Measurements from ENCODE around the gene APPL2.
A peak's percentile ranks its signal among the peaks of the same experiment; 100 is the strongest.

APPL2 gene

DNA sequence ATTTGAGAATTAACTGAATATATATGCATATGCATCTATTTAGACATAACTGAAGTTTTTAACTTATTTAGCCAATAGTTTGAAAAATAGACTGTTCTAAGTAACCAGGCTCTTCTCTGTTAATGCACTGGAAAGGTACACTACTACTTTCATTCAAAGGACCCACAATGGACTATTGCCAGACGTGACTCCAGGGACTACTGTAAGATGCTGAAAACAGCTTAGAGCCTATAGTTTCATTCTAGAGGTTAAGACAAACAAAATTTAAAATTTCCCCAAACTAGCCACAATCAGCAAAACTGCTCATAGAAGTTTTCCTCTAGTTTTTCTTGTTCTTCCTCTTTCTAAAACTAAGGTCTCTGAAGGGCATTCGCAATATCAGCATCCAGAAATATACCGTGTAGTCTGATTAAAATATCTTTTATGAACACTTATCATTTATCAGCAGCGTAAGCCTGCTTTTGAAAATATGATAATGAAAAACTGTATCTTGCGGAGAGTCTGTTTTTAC is 10.4 kb downstream of the APPL2 start:
- no peak overlapping the region for H3K27ac Mint-ChIP-seq (ENCODE audit: low read depth)
- peaks cover 33% of the 10 kb centered on the region for H3K4me1 Mint-ChIP-seq
- H3K27me3 Mint-ChIP-seq: no peaks in the 10 kb centered on the region
- ATAC-seq (replicated peaks; ENCODE audit: extremely low read depth, poor library complexity, severe bottlenecking) (no peak), DNase-seq (ENCODE audit: low spot score in 2 of 2) (no peak)
- H3K4me3 Mint-ChIP-seq: no peak overlapping the region
- H3K36me3 Mint-ChIP-seq (ENCODE audit: insufficient read depth): peaks cover 38% of the 10 kb centered on the region
- no peaks in the 10 kb centered on the region for H3K9me3 Mint-ChIP-seq

DNA sequence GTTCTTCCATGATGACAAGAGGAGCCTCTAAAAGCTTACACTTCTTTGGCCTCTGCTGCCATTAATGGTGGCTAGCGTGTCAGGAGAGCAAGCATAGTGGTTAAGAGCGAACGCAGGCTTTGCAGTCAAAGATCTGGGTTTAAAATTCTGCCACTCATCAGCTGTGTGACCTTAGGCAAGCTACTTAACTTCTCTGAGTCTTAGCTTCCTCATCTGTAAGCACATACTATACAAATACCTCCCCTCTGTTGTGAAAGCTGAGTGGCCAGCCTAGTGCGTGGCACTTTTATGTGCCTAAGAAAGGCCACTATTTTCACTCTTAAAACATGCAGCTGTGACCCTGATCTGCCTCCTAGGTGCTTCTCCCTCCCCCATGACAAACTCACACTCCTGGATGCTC is 11.6 kb downstream of the APPL2 start:
- H3K36me3 Mint-ChIP-seq (ENCODE audit: insufficient read depth): peaks cover 37% of the 10 kb centered on the region
- no peaks in the 10 kb centered on the region for H3K9me3 Mint-ChIP-seq
- no peak for ATAC-seq (replicated peaks; ENCODE audit: extremely low read depth, poor library complexity, severe bottlenecking)
- H3K27me3 Mint-ChIP-seq: no peaks in the 10 kb centered on the region
- no peak overlapping the region for H3K4me3 Mint-ChIP-seq
- peaks cover 37% of the 10 kb centered on the region for H3K4me1 Mint-ChIP-seq
- no peak overlapping the region for H3K27ac Mint-ChIP-seq (ENCODE audit: low read depth)
- DNase-seq (ENCODE audit: low spot score in 2 of 2): no peak

DNA sequence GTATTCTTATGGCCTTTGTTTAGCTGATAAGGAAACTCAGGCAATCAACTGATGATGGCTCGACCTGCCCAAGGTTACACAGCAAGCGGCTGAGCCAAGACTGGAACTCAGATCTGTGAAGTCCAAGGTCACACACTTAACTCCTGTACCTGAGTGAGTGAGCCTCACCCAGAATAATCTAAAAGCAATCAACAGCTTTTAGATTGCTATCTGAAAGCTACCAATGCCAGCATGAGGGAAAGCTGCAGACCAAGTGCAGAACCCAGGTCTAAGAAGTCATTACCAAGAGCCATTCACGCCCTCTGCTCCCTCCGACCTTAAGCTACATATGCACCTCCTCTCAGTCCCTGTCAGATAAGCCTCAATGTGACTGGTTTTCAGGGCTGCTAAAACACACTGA is 12.1 kb downstream of the APPL2 start:
- ATAC-seq (replicated peaks; ENCODE audit: extremely low read depth, poor library complexity, severe bottlenecking) (no peak), DNase-seq (ENCODE audit: low spot score in 2 of 2) (no peak)
- Mint-ChIP-seq H3K36me3 (ENCODE audit: insufficient read depth) (peaks cover 35% of the 10 kb centered on the region), H3K9me3 (no peaks in the 10 kb centered on the region), H3K4me1 (peaks cover 39% of the 10 kb centered on the region), H3K27me3 (no peaks in the 10 kb centered on the region), H3K4me3 (no peak overlapping the region), H3K27ac (ENCODE audit: low read depth) (no peak overlapping the region)

DNA sequence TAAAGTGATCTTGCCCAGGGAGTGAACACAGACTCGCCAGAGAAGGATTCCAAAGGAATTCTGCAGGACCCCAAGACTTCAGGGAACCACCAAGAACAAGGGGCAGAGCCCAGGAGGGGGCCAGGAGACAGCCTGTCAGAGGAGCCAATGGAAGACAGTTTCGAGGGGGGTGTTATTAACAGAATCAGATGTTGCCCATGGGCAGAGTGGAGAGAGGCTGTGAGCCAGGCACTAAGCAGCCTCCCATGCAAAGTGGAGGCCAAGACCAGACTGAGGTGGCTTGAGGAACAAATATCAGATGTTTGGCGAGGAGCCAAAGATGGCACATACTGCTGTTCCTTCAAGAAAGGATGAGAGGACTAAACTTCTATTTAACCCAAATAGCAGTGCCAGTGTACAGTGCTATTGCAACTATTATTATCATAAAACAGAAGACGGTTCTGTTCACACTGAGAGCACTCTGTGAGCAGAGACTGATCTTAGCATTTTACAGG is 12.6 kb downstream of the APPL2 start:
- peaks cover 31% of the 10 kb centered on the region for H3K36me3 Mint-ChIP-seq (ENCODE audit: insufficient read depth)
- H3K27ac Mint-ChIP-seq (ENCODE audit: low read depth): no peak overlapping the region
- peaks cover 39% of the 10 kb centered on the region for H3K4me1 Mint-ChIP-seq
- H3K9me3 Mint-ChIP-seq: no peaks in the 10 kb centered on the region
- H3K27me3 Mint-ChIP-seq: no peaks in the 10 kb centered on the region
- H3K4me3 Mint-ChIP-seq: no peak overlapping the region
- ATAC-seq (replicated peaks; ENCODE audit: extremely low read depth, poor library complexity, severe bottlenecking): no peak
- no peak for DNase-seq (ENCODE audit: low spot score in 2 of 2)

- Mint-ChIP-seq H3K27me3 (no peaks in the 10 kb centered on the region), H3K9me3 (no peaks in the 10 kb centered on the region), H3K36me3 (ENCODE audit: insufficient read depth) (peaks cover 32% of the 10 kb centered on the region), H3K27ac (ENCODE audit: low read depth) (no peak overlapping the region), H3K4me1 (peaks cover 39% of the 10 kb centered on the region), H3K4me3 (no peak overlapping the region)
- ATAC-seq (replicated peaks; ENCODE audit: extremely low read depth, poor library complexity, severe bottlenecking) (no peak), DNase-seq (ENCODE audit: low spot score in 2 of 2) (no peak)
These were observed 13.1 kb downstream of the APPL2 start for GRCh38 chr12:105222726-105223351.

- no peak overlapping the region for H3K4me3 Mint-ChIP-seq
- ATAC-seq (replicated peaks; ENCODE audit: extremely low read depth, poor library complexity, severe bottlenecking): no peak
- peak overlapping the region; percentile 14 for H3K27ac Mint-ChIP-seq (ENCODE audit: low read depth)
- H3K36me3 Mint-ChIP-seq (ENCODE audit: insufficient read depth): peaks cover 31% of the 10 kb centered on the region
- no peaks in the 10 kb centered on the region for H3K27me3 Mint-ChIP-seq
- no peaks in the 10 kb centered on the region for H3K9me3 Mint-ChIP-seq
- DNase-seq (ENCODE audit: low spot score in 2 of 2): no peak
- H3K4me1 Mint-ChIP-seq: peaks cover 34% of the 10 kb centered on the region
These were observed 13.7 kb downstream of the APPL2 start for GRCh38 chr12:105222284-105222655.

DNA sequence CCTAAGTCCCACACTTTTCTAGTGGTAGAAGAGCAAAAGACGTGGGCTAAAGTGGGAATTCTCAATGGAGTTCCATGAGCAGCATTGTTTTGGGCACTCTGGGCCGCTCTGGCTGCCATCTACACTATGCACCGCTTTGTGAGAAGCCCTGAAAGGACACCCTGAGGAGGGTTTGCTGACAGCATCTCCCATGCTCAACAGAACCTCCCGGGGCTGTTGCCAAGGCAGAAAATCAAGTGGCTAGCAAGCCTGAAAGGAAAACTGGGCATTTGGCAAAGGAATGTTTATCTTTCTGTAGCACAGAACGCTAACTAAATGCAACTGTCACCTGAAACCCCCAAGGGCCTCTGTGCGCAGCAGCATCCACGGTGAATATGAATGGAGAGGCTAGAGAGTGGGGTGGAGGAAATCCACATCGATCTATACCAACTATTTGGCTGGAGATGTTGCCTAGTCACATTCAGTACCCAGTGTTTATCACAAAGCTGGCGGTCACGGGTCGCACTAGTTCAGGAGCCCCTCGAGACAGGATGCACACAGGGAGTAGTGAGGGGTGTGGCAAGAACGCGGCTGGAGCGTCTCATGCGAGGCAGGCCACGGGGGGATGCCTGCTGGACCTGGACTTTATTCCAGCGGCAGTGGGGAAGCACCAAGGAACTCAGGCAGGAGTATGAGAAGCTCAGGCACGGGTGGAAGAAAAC is 14.2 kb downstream of the APPL2 start:
- DNase-seq (ENCODE audit: low spot score in 2 of 2) (no peak), ATAC-seq (replicated peaks; ENCODE audit: extremely low read depth, poor library complexity, severe bottlenecking) (no peak)
- Mint-ChIP-seq H3K4me1 (peaks cover 32% of the 10 kb centered on the region), H3K36me3 (ENCODE audit: insufficient read depth) (peaks cover 36% of the 10 kb centered on the region), H3K9me3 (no peaks in the 10 kb centered on the region), H3K27me3 (no peaks in the 10 kb centered on the region), H3K27ac (ENCODE audit: low read depth) (peak overlapping the region; percentile 14), H3K4me3 (no peak overlapping the region)

GRCh38 chr12:105220929-105221290 is 15.1 kb downstream of the APPL2 start:
- peaks cover 32% of the 10 kb centered on the region for H3K4me1 Mint-ChIP-seq
- peaks cover 44% of the 10 kb centered on the region for H3K36me3 Mint-ChIP-seq (ENCODE audit: insufficient read depth)
- peak overlapping the region; percentile 61 for H3K27ac Mint-ChIP-seq (ENCODE audit: low read depth)
- no peak overlapping the region for H3K4me3 Mint-ChIP-seq
- DNase-seq (ENCODE audit: low spot score in 2 of 2) (no peak), ATAC-seq (replicated peaks; ENCODE audit: extremely low read depth, poor library complexity, severe bottlenecking) (no peak)
- no peaks in the 10 kb centered on the region for H3K27me3 Mint-ChIP-seq
- H3K9me3 Mint-ChIP-seq: no peaks in the 10 kb centered on the region

GRCh38 chr12:105220150-105220928 is 15.6 kb downstream of the APPL2 start:
- peak overlapping the region; percentile 61 for H3K27ac Mint-ChIP-seq (ENCODE audit: low read depth)
- peaks cover 32% of the 10 kb centered on the region for H3K4me1 Mint-ChIP-seq
- no peaks in the 10 kb centered on the region for H3K9me3 Mint-ChIP-seq
- ATAC-seq (replicated peaks; ENCODE audit: extremely low read depth, poor library complexity, severe bottlenecking) (no peak), DNase-seq (ENCODE audit: low spot score in 2 of 2) (no peak)
- H3K4me3 Mint-ChIP-seq: no peak overlapping the region
- H3K27me3 Mint-ChIP-seq: no peaks in the 10 kb centered on the region
- peaks cover 40% of the 10 kb centered on the region for H3K36me3 Mint-ChIP-seq (ENCODE audit: insufficient read depth)

GRCh38 chr12:105219261-105220028 is 16.5 kb downstream of the APPL2 start:
- H3K9me3 Mint-ChIP-seq: no peaks in the 10 kb centered on the region
- no peak for ATAC-seq (replicated peaks; ENCODE audit: extremely low read depth, poor library complexity, severe bottlenecking)

GRCh38 chr12:105218434-105218833 is 17.5 kb downstream of the APPL2 start:
- H3K27ac Mint-ChIP-seq (ENCODE audit: low read depth): no peak overlapping the region
- no peaks in the 10 kb centered on the region for H3K9me3 Mint-ChIP-seq
- ATAC-seq (replicated peaks; ENCODE audit: extremely low read depth, poor library complexity, severe bottlenecking) (no peak), DNase-seq (ENCODE audit: low spot score in 2 of 2) (no peak)
- H3K36me3 Mint-ChIP-seq (ENCODE audit: insufficient read depth): peaks cover 40% of the 10 kb centered on the region
- peaks cover 32% of the 10 kb centered on the region for H3K4me1 Mint-ChIP-seq
- H3K4me3 Mint-ChIP-seq: no peak overlapping the region
- no peaks in the 10 kb centered on the region for H3K27me3 Mint-ChIP-seq

More at GRCh38 chr12:105219261-105220028, 16.5 kb downstream of the APPL2 start:
- Mint-ChIP-seq H3K4me3 (no peak overlapping the region), H3K36me3 (ENCODE audit: insufficient read depth) (peaks cover 37% of the 10 kb centered on the region), H3K27me3 (no peaks in the 10 kb centered on the region), H3K4me1 (peaks cover 32% of the 10 kb centered on the region), H3K27ac (ENCODE audit: low read depth) (no peak overlapping the region)
- DNase-seq (ENCODE audit: low spot score in 2 of 2): no peak

- peaks cover 43% of the 10 kb centered on the region for H3K36me3 Mint-ChIP-seq (ENCODE audit: insufficient read depth)
- H3K4me1 Mint-ChIP-seq: peaks cover 5% of the 10 kb centered on the region
- no peak overlapping the region for H3K27ac Mint-ChIP-seq (ENCODE audit: low read depth)
- no peak for ATAC-seq (replicated peaks; ENCODE audit: extremely low read depth, poor library complexity, severe bottlenecking)
- no peak overlapping the region for H3K4me3 Mint-ChIP-seq
- no peaks in the 10 kb centered on the region for H3K27me3 Mint-ChIP-seq
- H3K9me3 Mint-ChIP-seq: no peaks in the 10 kb centered on the region
- DNase-seq (ENCODE audit: low spot score in 2 of 2): no peak
These were observed 21.2 kb downstream of the APPL2 start for GRCh38 chr12:105214670-105215375.

Measured in central memory CD8-positive, alpha-beta T cell (primary cell).